HG02970 (cell line): ENCODE results near the gene EVL.
"Not testable (repeated sequence)": the region's sequence is repeated elsewhere in the genome, so short reads cannot be mapped to it uniquely, and the experiment has no call there.

ENCODE experiments used
- ATAC-seq: cut with Tn5 transposase; IDR thresholded peaks from one replicate; pipeline ENCODE4 v1.9.1; 2021; ENCODE audit warnings: mild to moderate bottlenecking, moderate library complexity, moderate number of reproducible peaks; ENCODE audit not compliant: unreplicated experiment, low FRiP score

The EVL gene

DNA sequence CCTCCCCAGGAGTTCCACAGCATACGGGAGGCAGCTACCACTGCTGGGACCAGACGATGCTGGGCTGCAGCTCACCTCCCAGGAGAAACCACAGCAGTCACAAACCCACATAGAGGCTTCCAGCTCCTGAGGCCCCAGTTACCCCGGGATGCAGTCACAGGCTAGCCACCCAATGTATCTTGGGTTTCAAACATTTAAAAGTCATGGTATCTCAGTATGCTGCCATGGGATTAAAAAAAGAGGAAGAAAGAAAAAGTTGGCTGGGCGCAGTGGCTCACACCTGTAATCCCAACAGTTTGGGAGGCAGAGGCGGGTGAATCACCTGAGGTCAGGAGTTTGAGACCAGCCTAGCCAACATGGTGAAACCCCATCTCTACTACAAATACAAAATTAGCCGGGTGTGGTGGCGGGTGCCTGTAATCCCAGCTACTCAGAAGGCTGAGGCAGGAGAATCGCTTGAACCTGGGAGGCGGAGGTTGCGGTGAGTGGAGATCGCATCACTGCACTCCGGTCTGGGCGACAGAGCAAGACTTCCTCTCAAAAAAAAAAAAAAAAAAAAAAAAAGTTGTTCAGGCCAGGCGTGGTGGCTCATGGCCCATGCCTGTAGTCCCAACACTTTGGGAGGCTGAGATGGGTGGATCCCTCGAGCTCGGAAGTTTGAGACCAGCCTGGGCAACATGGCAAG lies 92.5 kb downstream of the EVL start:
- not testable (repeated sequence) for ATAC-seq

DNA sequence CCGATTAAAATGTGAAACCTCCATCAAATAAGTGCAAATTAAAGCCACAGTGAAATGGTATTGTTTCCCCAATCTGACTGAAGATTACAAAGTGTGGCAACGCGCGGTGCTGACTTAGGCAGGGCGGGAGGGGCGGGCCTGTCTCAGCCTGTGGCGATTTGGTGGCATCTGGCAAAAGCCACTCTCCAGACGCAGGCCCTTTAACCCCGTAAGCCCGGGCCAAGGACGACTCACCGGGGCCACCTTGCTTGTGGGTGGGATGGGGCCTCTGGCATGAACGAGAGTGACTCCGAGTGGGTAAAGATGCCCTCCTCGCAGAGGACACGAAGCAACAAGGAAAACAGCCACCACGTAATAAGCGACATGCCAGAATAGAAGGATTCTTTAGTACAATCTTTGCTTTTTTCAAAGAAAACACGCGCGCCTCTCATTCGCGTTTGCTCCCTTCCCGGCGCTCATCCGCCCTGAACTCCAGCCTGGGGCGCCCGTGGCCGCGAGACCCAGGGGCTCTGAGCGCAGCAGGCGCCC lies 93.4 kb downstream of the EVL start:
- no peak for ATAC-seq

- ATAC-seq: no peak
Measured at GRCh38 chr14:100159094-100159864, 94.1 kb downstream of the EVL start, which contains the start of gene DEGS2. TSS of gene DEGS2 (minus strand) at chr14:100159645. CDS start at chr14:100159587, 58 bp downstream.

DNA sequence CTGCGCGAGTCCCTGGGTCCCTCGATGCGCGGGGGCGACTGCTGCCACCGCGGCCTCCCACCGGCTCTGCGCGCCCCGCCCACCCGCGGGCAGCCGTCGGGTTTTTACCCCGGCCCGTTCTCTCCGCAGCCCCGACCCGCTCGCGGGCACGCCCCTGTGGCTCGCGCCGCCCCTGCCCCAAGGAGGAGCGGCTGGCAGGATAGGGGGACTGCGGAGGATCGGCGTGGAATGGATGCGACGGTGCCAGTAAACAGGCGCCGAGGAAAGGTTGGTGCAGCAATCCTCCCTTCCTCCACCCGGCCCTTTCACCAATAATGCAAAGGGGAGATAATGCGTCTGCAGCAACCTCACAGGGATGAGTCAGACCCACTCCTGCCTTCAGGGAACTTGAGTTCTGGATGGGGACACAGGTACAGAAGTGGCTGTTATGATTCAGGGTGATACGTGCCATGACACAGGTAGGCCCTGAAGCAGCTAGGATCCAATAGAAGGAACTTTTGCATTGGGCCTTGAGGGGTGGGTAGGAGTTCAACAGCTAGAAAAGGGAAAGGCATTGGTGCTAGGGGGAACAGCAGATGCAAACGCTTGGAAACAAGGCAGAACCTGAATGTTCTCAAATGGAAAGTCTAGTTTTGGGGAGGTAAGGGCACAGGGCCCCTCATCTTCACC lies 94.8 kb downstream of the EVL start:
- no peak for ATAC-seq

GRCh38 chr14:100160534-100160916 lies 95.3 kb downstream of the EVL start:
- no peak for ATAC-seq

DNA sequence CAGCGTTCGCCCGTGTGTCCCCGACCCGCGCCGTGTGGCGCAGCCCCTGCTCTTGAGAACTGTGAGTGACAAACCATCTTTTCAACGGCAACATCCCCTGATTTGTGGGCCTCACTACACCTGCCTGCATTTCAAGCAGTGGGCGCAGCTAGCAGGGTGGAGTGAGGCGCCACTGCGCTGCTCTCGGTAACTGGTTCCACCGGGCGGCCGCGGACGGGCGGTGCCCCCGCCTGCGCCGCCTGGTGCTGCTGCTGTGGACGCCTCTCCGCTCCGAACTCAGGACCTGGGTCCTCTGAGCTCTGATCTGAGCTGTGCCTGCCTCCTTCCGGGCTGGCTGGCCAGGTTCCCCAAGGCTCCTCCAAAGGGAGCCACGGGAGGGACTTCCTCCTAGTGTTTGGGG lies 100.2 kb downstream of the EVL start:
- ATAC-seq: no peak

GRCh38 chr14:100165831-100166440 lies 100.7 kb downstream of the EVL start:
- no peak for ATAC-seq

GRCh38 chr14:100168506-100168905 lies 103.3 kb downstream of the EVL start:
- ATAC-seq: no peak

- ATAC-seq: no peak
Measured at GRCh38 chr14:100170880-100171279, 105.7 kb downstream of the EVL start.

DNA sequence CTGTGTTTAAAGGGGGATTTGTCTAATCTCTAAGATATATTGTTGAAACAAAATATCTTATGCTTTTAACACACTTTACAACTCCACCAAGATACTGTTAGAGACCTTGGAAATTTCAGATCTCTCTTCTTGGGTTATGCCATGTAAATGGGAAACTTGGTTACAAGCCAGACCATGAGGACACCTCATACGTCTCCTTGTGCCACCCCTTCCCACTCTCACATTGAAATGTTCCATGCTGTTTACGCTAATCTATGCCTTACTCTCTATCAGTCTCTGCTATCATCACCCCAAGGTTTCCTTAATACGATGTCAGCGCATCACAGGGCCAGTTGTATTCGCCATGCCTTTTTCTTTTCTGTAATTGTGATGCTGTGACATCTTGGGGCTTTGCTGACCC lies 107.6 kb downstream of the EVL start:
- ATAC-seq: no peak

DNA sequence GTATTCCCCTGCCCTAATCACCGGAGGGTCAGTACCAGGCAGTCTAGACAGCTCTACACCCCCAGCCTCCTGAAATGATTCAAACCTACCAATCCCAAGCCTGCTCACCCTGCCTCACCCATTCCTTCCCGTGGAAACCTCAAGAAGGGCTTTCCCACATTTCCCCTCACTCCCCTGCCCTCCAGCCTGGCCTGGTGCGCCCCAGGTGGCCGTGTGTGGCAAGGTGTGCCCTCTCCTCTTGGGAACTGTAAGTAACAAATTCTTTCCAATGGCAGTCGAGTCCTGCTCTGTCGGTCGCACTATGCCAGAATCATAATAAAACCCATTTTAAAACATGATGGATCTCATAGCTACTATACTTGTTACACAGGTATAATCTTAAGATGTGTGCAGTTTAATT lies 108.1 kb downstream of the EVL start:
- ATAC-seq: no peak

- ATAC-seq: no peak
Measured at GRCh38 chr14:100176811-100177327, 111.6 kb downstream of the EVL start.

- no peak for ATAC-seq
Measured at GRCh38 chr14:100178691-100179090, 113.5 kb downstream of the EVL start.

GRCh38 chr14:100180671-100181070 lies 115.4 kb downstream of the EVL start:
- ATAC-seq: not testable (repeated sequence)

- ATAC-seq: not testable (repeated sequence)
Measured at GRCh38 chr14:100181876-100182551, 116.8 kb downstream of the EVL start.

DNA sequence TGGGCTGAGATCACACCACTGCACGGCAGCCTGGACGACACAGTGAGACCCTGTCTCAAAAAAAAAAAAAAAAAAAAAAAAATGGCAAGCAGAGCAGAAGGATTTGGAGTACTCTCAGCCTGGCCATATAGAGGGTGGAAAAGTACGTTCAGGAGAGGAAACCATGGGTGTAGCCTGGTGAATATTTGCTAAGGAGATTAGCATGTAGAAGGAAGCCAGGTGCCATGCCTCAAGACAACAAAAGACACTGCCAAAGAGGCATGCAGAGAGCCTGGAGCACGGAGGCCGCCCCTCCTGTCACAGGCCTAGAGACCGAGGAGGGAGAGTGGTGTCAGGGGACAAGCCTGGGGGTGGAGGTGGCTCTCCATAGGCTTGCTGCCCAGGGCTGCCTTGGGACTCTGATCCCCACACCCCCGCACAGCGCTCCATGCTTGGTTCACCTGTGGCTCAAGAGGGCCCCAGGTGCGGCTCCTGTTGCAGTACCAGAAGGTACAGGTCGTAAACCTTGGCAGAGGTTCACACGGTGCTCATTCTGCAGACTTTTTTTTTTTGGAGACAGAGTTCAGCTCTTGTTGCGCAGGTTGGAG lies 122.1 kb downstream of the EVL start:
- no peak for ATAC-seq

GRCh38 chr14:100188392-100189030 lies 123.3 kb downstream of the EVL start:
- no peak for ATAC-seq

DNA sequence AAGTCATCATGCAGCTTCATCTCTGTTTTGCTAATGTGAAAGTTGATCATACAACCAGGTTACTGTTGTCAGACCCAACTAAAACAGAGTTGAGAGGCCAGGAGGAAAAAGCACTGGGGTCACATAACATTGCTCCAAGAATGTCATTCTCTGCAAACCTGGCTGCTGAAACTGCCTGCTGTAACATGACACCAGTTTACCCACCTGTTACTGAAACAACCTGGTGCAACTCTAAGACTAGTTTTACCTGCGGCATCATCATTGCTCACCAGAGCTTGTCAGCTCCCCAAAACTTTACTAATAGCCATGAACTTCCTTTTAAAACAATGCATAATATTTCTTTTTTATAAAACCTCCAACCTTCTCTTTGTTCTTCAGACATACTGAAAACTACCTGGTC lies 124.9 kb downstream of the EVL start:
- ATAC-seq: no peak

GRCh38 chr14:100191584-100192249 lies 126.5 kb downstream of the EVL start:
- no peak for ATAC-seq
